NOMO-1 (cell line): ENCODE data around the gene PROM2.
A peak's percentile ranks its signal among the peaks of the same experiment; 100 is the strongest.
"Not testable (repeated sequence)": the region's sequence is repeated elsewhere in the genome, so short reads cannot be mapped to it uniquely, and the experiment has no call there.

ENCODE experiments used
- DNase-seq, 2 experiments: peaks; one replicate each; lab custom pipeline; 2025; ENCODE audit not compliant: unreplicated experiment in 2 of 2; lab: John Stamatoyannopoulos, UW

The PROM2 gene, protein sequence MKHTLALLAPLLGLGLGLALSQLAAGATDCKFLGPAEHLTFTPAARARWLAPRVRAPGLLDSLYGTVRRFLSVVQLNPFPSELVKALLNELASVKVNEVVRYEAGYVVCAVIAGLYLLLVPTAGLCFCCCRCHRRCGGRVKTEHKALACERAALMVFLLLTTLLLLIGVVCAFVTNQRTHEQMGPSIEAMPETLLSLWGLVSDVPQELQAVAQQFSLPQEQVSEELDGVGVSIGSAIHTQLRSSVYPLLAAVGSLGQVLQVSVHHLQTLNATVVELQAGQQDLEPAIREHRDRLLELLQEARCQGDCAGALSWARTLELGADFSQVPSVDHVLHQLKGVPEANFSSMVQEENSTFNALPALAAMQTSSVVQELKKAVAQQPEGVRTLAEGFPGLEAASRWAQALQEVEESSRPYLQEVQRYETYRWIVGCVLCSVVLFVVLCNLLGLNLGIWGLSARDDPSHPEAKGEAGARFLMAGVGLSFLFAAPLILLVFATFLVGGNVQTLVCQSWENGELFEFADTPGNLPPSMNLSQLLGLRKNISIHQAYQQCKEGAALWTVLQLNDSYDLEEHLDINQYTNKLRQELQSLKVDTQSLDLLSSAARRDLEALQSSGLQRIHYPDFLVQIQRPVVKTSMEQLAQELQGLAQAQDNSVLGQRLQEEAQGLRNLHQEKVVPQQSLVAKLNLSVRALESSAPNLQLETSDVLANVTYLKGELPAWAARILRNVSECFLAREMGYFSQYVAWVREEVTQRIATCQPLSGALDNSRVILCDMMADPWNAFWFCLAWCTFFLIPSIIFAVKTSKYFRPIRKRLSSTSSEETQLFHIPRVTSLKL

DNA sequence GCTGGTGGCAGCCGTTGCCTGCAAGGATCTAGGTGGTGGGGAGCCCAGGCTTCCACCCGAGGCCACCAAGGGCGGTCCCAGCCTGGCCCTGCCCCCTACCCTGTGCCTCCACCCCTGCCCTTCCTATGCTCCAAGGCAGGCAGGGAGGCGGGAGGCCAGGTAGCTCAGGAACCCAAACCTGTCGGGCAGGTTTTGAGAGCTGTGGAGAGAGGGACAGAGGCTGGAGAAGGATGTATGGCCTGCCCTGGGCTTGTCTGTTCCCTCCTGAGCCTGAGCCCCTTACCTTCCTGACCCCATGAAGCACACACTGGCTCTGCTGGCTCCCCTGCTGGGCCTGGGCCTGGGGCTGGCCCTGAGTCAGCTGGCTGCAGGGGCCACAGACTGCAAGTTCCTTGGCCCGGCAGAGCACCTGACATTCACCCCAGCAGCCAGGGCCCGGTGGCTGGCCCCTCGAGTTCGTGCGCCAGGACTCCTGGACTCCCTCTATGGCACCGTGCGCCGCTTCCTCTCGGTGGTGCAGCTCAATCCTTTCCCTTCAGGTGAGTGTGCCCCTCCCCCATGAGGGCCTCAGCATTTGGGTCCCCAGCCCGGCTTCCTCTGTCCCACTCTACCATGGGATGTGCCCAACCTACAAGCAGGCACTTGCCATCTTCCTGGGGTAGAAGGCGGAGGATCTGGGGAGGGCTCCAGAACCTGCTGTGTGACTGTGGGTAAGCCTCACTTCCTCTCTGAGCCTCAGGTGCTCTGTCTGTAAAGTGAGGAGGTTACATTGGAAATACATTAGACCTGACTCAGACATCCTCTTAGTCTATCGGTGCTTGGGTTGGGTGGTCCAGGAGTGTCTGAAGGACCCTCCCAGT is at the start of gene PROM2:
TSS of gene PROM2 (plus strand) at position 159 of the 860 bp plus-strand sequence. CDS start at position 296, 137 bp downstream.
- DNase-seq: no peak

DNA sequence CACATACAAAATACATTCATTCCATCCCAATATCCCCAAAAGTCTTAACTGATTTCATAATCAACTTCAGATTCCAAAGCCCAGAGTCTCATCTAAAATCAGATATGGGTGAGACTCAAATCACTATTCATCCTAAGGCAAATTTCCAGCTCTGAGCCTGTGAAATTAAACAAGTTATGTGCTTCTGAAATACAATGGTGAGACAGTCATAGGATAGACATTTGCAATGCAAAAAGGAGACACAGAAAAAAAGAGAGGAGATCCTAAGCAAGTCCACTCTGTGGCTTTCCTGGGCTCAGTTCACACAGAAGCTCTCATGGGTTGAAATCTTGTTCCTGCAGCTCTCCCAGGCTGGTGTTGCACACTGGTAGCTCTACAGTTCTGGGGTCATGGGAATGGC is 48.6 kb upstream of the PROM2 start:
- DNase-seq: no peak

DNA sequence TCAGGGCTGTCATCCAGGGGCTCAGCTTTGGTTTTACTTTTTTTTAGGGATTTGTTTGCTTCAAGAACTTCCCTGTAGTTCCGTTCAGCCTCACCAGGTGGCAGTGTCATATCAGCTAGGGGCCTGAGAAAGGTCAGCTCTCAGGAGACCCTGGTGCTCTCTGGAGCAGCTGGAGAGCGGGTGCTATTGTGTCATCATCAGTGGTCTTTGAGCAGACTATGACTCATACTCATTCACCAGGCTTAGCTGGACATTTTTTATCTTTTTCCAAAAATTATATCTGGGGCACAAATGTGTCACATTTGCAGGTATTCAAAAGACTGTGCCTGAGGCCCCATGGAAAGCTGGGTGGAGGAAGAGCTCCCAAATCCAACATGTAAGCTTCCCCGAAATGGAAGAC is 42.5 kb upstream of the PROM2 start:
- peak; percentile 12 to 38 for DNase-seq

DNA sequence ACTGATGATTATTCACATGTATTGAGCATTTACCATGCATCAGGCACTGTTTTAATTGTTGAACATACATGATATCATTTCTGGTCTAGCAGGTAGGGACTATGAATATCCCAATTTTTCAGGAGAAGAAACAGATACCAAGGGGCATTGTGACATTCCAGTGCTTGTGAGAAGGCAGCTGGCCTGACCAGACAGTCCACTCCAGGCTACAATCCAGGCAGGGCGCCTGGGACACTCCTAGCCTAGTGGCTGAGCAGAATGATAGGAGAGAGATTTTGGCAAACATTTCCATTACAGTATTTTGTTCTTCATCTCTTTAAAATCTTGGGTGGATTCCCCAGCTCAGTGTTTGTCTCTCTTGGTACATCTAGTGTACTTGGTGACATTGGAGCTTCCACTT is 42.0 kb upstream of the PROM2 start:
- no peak for DNase-seq

DNA sequence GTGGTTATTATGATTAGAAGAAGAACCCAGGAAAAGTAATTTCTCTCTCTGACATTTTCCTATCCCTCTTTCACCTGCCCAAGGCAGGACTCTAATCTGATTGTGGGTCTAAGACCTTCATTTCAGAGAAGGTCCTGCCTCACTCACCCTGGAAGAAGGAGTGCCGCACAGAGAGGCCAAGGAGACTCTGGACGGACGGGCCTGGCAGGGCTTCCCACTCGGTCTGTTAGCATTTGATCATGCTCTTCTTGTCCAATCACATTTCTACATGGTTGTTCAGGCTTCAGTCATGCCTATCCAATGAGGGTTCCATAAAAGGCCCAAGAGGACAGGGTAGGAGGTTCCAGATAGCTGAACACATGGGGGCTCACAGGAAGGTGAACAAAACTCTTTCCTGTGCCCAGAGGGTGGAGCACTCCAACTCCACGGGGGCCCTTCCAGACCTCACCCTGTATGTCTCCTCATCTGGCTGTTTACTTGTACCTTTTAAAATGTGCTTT is 39.9 kb upstream of the PROM2 start:
- DNase-seq: no peak

DNA sequence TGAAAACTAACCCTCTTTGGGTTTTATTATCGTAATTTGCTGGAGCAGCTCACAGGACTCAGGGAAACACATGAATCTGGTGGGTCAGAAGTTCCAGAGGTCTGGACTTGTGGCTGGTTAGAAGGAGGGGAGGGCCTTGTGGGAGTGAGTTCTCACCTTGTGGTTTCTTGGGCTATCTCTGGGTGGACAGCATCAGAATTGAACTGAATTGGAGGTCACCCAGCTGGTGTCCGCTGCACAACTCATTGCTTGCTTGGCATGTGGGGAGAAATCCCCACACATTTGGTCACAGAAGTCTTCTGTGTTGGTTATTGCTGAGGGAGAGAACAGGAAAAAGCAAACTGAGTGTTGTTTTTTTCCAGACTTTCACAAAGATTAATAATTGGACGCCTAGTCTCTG is 39.4 kb upstream of the PROM2 start:
- no peak for DNase-seq

DNA sequence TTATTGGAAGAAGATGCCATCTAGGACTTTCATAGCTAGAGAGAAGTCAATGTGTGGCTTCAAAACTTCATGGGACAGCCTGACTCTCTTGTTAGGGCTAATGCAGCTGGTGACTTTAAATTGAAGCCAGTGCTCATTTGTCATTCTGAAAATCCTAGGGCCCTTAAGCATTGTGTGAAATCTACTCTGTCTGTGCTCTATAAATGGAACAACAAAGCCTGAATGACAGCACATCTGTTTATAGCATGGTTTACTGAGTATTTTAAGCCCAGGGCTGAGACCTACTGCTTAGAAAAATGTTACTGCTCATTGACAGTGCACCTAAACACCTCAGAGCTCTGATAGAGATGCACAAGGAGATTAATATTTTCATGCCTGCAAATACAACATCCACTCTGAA is 36.1 kb upstream of the PROM2 start:
- no peak for DNase-seq

DNA sequence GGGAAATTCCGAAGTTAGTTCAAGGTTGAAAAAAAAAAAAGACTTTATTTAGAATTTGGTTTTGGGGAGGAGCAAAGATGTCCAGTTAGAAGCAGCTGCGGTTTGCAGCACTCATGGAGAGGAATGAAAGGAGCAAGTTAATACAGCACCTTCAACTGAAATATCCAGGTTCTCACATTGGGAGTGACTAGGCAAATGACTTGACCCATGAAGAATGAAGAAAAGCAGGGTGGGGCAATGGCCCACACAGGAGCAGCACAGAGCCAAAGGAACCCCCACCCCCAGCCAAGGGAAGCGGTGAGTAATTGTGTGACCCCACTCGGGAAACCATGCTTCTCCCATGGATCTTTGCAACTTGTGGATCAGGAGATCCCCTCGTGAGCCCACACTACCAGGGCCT is 34.2 kb upstream of the PROM2 start:
- no peak for DNase-seq

DNA sequence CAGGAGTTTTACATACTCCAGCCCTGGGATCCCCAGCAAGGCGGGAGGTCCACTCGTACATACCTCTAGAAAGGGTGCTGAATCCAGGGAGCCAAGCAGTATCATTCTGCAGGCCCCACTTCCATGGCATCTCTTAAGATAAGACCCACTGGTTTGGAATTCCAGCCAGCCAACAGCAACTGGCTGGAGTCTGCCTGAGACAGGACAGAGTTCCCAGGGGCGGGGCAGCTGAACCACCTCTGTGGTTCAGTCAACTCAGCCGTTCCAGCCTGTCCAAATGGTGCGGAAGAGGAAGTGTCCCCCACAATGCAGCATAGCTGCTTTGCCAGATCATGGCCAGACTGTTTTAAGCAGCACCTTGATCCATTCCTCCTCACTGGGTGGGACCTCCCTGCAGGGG is 33.7 kb upstream of the PROM2 start:
- DNase-seq: no peak

DNA sequence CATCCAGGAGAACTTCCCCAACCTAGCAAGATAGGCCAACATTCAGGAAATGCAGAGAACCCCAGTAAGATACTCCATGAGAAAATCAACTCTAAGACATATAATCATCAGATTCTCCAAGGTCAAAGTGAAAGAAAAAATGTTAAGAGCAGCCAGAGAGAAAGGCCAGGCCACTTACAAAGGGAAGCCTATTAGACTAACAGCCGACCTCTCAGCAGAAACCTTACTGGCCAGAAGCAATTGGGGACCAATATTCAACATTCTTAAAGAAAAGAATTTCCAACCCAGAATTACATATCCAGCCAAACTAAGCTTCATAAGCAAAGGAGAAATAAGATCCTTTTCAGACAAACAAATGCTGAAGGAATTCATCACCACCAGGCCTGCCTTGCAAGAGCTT is 32.2 kb upstream of the PROM2 start:
- DNase-seq: not testable (repeated sequence)

DNA sequence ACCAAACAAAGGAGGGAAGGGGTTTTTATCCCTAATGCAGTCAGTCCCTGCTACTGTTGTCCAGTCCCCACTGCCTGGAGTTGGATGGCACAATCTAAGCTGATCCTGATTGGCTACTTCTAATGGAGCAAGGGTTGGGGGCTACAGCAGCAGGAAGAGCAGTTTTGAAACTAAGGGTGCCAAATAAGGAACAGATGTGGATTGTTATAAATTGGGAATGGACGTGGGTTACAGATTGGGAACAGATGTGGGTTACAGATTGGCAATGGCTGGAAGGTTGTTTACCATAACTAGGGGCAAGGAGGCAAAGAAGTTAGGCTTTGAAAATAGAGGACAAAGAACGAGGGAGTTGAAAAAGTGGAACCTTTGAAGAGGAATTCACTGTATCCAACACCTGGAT is 16.0 kb upstream of the PROM2 start:
- DNase-seq: no peak

DNA sequence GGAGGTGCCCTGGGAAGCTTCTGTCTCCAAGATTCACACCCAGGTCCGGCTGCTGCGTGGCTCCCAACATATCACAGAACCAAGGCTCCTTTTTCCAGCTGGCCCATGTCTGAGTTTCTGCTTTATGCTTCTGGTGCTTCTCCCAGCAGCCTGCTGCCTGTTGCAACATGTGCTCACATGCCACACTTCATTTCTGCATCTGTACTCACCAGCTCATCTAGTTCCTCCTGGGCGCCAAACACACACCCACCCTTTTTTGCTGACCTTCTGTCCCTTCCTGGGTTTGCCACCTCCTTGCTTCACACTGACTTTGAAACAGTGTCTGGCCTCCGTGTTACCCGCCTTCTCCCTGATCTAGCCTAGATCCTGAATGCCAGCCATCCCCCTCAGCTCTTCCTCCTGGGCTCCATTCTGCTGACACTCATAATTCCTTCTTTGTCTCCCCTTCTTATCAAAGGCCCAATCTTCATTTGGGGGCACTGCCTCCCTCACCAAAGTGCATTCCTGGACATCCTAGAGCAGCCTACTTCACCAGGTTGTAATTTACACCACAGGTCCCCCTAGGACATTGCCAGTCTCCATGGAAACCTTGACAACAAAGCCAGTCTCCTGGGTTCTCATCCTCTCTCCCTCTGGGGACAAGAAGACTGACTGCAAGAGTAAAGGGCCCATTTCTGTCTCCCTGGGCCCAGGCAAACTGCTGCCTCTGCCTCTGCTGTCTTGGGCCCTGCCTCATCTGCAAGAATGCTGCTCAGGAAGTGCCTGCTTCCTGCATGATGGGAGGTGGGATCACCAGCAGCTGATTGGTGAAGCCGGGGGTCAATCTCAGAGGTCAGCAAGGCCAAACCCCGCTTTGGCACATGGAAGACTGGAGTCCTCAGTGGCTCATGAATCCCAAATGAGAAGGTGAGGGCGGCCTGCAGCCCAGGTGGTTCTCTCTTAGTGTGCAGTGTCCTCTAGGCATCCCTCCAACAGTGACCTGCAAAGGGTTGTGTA is 13.9 kb upstream of the PROM2 start:
- peak; percentile 3 to 25 for DNase-seq

DNA sequence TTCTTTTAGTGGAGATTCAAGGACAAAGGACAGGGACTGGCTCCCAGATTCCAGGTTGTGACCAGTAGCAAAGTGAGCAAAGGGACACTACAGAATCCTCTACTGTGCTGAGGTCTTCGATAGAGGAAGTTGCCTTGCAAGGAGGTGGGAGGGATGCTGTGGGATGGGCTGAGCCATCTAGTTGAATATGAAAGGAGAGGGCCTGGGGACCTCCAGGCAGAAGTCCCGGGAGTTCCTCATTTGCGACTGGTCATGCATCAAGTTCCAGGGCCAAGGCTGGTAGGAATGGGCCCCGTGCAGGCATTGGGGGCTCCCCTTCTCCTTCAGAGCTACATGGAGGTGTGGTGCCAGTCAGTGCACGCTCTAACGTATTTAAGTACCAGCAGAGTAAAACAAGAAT is 12.6 kb upstream of the PROM2 start:
- no peak for DNase-seq

DNA sequence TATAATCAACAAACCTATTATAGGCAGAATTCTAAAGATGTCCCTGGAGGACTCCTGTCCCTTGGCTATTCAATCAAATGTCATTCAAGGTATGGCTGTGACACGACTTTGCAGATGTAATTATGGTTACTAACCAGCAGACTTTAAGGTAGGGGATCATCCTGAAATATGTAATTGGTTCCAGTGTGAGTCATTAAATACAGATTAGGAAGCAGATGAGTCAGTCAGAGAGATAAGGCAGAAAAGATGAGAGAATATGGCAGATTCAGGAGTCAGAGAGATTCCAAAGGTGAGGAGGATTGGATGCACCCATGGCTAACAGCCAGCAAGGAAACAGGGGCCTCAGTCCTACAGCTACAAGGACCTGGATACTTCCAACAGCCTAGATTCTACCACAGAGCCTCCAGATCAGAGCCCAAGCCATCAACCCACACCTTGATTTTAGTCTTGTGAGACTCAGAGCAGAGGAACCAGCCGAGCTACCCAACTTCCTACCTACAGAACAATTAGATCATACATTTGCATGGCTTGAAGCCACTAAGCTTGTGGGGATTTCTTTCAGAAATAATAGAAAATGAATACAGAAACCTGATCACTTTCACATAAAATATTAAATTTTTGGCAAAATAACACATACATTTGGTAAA is 11.2 kb upstream of the PROM2 start:
- DNase-seq: no peak

DNA sequence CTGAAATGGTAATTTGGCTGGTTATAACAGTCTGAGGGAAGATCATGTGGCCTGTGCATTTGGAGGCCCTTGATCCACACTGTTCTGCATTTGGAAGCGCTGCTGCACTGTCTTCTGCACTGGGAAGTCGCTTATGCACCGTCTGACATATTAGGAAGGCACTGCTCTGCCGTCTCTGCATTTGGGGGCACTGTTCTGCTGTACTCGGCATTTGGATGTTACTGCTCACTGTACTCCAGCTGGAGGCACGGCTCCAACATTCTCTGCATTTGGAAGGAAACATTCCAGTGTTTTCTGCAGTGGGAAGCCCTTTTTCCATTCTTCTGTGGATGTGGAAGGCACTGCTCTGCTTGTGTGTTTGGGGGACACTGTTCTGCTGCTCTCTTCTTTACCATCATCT is 9.6 kb upstream of the PROM2 start:
- no peak for DNase-seq

DNA sequence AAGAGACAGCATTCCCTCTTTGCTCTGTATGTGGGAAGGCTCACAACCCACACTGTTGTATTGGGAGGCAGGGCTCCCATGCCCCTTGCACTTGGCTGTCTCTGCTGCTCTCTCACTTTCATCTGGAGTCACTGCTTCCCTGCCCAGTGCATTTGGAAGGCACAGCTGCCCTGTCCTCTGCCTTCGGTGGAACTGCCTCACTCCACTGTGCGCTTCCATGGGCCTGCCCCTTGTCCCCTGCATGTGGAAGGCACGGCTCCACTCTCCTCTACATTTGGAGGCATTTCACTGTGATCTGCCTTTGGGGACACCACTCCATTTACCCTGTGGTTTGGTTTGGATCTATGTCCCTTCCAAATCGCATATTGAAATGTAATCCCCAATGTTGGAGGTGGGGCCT is 9.1 kb upstream of the PROM2 start:
- no peak for DNase-seq

DNA sequence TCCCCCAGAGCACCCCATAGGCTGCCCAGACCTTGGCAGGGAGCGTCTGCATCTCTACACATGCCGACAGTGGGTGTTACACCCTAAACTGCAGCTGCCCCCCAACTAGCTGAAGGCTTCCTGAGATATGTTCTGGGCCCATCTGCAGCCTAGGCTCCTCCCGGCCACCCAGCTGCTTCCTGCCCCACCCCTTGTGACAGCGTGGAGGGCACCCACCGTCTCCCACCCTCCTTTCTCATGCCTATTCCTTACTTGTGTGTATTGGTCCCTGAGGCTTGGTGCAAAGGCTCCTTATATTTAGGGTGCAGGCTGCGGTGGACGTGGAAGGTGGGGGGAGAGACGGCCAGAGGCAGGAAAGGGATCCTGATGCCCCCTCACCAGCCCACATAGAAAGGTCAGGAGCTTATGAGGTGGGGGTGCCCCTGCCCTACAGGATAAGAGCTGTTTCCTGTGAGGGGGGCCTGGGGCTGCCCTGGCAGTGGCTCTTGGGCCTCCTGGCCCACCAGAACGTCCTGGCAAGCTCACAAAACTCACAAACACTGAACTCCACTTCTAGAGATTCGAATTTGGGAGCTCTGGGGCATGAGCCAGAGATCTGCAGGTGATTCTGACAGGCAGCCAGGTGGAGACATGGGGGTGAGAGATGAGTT is 7.3 kb upstream of the PROM2 start:
- no peak for DNase-seq

DNA sequence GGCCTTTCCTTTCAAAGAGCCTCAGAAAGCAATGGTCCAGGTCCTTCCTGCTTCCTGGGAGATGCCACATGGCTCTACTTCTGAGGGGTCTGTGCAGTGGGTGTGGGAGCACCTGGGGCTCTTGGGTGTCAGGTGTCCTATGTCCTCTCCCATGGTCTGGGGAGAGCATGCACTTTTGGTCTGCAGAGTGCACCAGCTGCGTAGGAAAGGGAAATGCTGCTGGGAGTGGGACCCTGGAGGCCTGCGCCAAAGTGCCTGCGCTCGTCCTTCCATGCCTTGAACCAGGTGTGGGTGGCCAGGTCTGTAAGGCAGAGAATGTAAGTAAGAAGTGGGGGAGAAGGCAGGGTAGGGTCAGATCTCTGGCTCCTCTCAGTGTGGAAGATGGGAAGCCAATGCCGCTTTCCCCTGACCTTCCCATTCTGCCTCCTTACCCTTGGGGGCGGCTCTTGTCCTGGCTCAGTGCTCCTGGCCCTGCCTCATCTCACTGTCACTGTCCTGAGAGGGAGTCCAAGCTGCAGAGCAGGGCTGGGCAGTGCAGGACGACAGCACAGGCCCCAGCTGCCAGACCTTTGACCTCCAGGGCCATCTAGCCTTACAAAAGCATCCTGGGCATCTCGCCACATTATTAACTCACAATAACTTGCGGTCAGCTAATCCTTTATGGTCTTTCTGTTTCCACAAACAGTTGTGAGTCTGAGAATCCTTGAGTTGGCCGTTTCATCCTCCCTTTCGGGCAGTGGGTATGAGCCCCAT is 6.6 kb upstream of the PROM2 start:
- DNase-seq: no peak
